ENCODE measurements around the gene C22orf23.

C22orf23 gene

DNA sequence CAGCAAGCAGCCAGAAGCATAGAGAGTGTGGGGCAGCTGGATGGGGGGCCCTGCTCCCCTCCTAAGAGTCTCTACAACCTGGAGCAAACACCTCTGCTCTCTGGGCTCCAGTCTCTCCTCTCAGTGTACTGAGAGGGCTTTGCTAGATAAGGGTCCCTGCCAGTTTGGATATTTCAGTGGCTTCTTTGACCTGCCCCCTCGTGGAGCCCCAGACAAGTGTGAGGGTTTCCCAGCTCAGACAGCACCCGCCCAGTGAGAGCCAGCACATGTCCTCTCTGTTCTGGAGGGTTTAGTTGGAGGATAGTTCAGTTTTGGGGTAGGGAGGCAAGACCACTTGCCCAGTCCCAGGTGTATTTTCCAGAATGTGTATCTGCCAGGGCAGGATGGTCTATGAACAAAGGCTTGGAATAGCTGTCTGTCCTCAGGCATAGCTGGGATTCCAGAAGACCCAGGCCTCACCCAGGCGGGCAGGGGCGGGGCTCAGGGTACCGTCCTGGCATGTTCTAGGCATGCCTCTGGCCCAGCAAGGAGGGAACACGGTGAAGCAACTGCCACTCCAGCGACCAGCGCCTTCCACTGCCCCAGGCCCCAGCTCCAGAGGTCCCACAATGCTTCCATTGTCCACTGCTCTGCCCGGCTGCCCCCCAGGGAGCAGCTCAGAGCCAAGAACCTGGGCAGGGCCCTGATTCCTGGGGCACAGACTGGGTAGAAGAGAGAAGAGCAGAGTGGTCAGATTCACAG, 54.8 kb downstream of the C22orf23 start:
- DNase-seq (ENCODE audit: low read depth in 2 of 2), result no peak

DNA sequence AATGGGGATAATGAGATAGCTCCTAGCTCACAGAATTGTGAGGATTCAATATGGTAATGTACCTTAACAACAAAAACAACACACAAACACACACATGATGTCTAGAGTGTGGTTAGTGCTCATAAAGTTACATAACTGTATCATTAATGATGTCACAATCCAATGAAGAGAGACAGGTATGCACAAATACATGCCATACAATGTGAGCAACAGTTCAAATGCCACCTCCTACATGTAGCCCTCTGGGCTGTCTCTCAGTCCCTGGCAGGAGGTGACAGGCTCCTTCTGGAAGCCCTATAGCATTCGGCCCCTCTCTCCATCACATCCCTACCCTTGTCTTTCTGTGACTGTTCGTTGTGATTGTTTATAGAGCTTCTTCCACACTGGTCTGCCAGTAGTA, 55.6 kb downstream of the C22orf23 start:
- no peak for DNase-seq (ENCODE audit: low read depth in 2 of 2)

DNA sequence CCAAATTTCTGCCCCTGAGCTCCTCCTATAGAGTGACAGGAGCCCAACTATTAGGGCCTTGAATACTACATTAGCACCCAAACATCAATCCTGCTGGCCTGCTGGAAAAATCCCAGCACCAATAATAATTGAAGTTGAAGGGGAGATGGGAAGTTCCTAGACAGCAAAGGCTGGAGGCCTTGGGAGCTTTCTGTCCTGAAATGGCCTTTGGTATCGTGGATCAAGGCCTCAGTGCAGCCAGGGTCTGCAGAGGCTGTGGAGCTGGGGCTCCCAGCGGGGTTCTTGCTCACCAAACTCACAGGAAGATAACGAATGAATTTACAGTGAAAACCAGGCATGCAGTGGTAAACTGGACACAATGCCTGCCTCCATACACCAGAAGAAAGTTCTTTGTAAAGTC, 56.5 kb downstream of the C22orf23 start:
- DNase-seq (ENCODE audit: low read depth in 2 of 2), result no peak

DNA sequence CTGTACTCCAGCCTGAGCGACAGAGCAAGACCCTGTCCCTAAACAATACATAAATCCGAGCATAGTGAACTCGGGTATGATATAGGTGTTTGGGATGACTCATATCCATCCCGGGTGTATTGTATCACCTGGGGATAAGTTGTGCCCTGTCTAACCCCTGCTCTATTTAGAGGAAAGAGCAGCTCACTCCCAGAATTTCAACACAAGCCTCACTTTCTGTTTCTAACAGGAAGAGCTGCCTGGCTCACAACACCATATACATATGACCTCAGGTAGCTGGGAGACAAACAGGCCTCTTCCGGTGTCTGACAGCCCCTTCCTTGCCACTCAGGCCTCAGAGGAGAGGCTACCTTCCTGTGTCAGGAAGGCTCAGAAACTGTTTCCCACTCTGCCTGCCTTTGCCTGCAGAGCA, 57.2 kb downstream of the C22orf23 start:
- no peak for DNase-seq (ENCODE audit: low read depth in 2 of 2)

DNA sequence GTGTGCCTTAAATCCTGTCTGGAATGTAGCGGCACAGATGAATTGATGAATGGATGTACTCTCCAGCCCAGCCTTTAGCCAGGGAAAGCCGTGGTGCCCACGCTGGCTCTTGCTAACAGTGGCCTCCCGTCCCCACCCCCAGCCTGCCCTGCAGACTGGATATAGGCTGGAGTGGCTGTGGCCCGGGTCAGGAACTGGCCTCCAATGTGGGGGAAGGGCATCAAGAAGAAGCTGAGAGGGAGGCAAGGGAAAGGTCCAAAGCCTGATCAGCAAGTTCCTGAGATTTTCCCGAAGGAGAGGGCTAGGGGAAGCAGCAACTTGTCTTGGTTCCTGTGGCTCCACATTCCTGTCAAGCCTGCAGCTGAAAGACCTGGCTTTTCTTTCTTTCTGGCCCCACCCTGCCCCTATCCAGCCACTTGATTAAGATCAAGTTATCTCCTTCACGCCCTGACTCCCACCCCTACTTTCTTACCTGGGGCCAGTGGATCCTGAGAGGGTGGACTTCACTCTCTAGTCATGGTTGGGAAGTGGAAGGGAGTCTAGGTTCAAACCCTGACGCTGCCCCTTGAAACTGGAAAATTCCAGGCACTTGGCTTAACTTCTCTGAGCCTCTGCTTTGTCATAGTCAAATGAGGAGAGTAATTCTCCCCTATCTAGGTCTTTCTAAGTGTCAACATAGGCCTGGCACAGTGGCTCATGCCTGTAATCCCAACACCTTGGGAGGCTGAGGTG, 58.3 kb downstream of the C22orf23 start:
- DNase-seq (ENCODE audit: low read depth in 2 of 2), result no peak

DNA sequence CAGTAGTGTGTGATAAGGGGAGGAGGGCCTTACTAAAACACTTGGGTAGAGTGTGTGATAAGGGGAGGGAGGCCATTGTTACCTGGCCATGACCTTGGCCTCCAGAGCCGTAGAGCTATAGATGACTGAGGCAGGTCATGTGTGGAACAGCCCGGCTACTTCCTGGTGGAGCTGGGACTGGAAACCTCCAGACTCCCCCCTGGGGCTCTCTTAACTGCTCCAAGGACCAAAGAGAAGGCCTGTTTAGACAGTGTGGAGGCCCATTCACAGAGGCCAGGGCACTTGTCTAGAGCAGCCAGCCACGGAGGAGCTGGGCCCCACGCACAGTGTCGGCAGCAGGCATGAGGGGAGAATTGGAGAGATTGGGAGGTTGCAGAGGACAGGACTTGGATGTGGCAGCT, 59.8 kb downstream of the C22orf23 start:
- DNase-seq (ENCODE audit: low read depth in 2 of 2), result no peak

All from stimulated activated CD8-positive, alpha-beta memory T cell treated with anti-CD3 and anti-CD28 coated beads, Interleukin-15, amount 100 ng/mL, for 4 hours (primary cell).